ENCODE results near the gene ABCC4.

DNA sequence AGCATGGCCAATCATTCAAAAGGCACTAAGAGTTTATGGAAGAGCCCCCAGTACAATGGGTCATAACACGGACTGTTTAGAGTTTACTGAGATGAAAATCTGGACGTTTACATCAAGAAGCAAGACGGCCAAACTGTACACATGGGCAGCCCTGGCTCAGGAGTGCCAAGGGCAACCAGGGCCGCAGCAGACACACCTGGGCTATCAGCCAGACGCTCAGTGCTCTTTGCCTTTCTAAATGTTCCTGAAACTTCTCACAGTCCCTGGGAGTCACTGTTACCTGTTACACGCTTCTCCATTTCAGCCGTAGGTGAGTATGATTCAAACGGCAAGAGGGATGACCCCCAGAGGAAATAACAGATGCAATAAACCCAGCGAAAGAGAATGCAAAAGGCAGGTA, 64.5 kb downstream of the ABCC4 start:
- TF ChIP-seq SP1 (IDR thresholded peaks at IDR 0.05) (no peak), NFRKB (IDR thresholded peaks at IDR 0.05) (no peak), L3MBTL2 (conservative IDR thresholded peaks at IDR 0.05) (no peak), HDGF (IDR thresholded peaks at IDR 0.05; ENCODE audit: borderline replicate concordance) (no peak), ZNF384 (IDR thresholded peaks at IDR 0.05) (no peak), LEF1 (IDR thresholded peaks at IDR 0.05; ENCODE audit: borderline replicate concordance) (no peak), ELF4 (IDR thresholded peaks at IDR 0.05) (no peak), BHLHE40 (IDR thresholded peaks at IDR 0.05; ENCODE audit: borderline replicate concordance) (no peak), FOXM1 (IDR thresholded peaks at IDR 0.05; ENCODE audit: borderline replicate concordance) (no peak), SUZ12 (IDR thresholded peaks at IDR 0.05) (no peak), FOXK2 (IDR thresholded peaks at IDR 0.05) (no peak)
- TF ChIP-seq, protein P1, sequence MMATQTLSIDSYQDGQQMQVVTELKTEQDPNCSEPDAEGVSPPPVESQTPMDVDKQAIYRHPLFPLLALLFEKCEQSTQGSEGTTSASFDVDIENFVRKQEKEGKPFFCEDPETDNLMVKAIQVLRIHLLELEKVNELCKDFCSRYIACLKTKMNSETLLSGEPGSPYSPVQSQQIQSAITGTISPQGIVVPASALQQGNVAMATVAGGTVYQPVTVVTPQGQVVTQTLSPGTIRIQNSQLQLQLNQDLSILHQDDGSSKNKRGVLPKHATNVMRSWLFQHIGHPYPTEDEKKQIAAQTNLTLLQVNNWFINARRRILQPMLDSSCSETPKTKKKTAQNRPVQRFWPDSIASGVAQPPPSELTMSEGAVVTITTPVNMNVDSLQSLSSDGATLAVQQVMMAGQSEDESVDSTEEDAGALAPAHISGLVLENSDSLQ (IDR thresholded peaks at IDR 0.05): no peak

Measured in HEK293T (cell line).